Activated naive CD4-positive, alpha-beta T cell treated with anti-CD3 and anti-CD28 coated beads, Interleukin-2, amount 50 U/mL, for 72 hours (primary cell): ENCODE measurements around the gene NOD1. TPM values are rescaled to one million over a fixed set of nuclear protein-coding genes. Genes with fewer than 3 reads are reported as not detected.
A peak's percentile ranks its signal among the peaks of the same experiment; 100 is the strongest.
"Not testable (repeated sequence)": the region's sequence is repeated elsewhere in the genome, so short reads cannot be mapped to it uniquely, and the experiment has no call there.

ENCODE experiments used
- ATAC-seq, 2 donors: fragments of 150-1000 bp; cut with Tn5 transposase; 2 replicates each; pipeline ENCODE4 v1.10.0; 2021; ENCODE audit warnings: mild to moderate bottlenecking in 2 of 2, moderate library complexity in 2 of 2
- DNase-seq, 2 donors: peaks; one replicate each; pipeline ENCODE4 v3.0.0; 2021 to 2022; ENCODE audit warnings: low spot score in 2 of 2
- H3K27ac Mint-ChIP-seq, 2 donors: one replicate each; pipeline ENCODE4 v1.8.0; 2022; ENCODE audit warnings: mild to moderate bottlenecking in 2 of 2, mixed read lengths in 2 of 2
- H3K36me3 Mint-ChIP-seq, 2 donors: one replicate each; pipeline ENCODE4 v1.8.0; 2022; ENCODE audit warnings: mixed read lengths in 2 of 2
- H3K9me3 Mint-ChIP-seq, 2 donors: one replicate each; pipeline ENCODE4 v1.8.0; 2022; ENCODE audit warnings: mixed read lengths in 2 of 2
- total RNA-seq, 2 donors: library from RNA; stranded (reverse); gene quantifications; one replicate each; pipeline ENCODE4 v1.2.3, GENCODE V29; 2022

Gene NOD1
- total RNA-seq, 2 donors from 2014 or later: 8.2 to 17.2 TPM

DNA sequence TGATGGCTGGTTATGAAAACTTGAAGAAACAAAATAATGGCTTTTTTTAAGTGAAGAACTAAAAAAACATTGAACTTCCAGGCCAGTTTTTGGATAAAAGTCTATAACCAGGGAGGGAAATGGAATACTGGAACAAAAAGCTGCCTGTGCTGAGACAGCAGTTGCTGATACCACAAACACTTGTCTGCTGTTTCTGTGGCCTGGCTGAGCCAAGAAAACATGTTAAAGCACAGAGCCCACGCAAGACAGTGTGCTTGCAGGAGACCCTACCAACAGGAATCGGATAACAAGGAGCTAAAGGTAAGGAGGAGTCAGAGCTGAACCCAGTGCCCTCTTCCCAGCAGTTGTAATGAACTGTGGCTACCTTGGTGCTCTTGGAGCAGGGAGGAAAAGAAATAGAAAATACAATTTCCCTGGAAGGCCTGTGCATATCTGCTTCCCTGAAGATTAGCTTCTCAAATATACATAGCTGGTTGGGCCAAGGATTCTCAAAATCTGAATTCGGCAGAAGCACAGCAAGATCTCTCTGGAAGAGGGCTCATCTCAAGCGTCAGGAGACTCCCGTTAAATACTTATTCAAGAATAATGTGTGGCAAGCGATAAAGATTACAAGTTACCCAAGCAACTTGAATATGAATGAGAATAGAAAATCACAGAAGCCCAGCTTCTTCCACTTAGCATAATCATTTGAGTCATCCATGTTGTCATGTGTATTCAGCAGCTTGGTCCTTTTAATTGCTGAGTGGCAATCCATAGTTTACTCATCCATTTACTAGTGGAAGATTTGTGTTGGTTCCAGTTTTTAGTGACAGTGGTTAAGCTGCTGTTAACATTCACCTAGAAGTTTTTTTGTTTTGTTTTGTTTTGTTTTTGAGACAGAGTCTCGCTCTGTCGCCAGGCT is 87.6 kb downstream of the NOD1 start:
- ATAC-seq: peak in 1 of 2 donors; percentile 80
- Mint-ChIP-seq H3K36me3 (no peaks in the 10 kb centered on the region), H3K9me3 (no peaks in the 10 kb centered on the region), H3K27ac (peak overlapping the region in 1 of 2 donors; percentile 15)
- no peak for DNase-seq

DNA sequence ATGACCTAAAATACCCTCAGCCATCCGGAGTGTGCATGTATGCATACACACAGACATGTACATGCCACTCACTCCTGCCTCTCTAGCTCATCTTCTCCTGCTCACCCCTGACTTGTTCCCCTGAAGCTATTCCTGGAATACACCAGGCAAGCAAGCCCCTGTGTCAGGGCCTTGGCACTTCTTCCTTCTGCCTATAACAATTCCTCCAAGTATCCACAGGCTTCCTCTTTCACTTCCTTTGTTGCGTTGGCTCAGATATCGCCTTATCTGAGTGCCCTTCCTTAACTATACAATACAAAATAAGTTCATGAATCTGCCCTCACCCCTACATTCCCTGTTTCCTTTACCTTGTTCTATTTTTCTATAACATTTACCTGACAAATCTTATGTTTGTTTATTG is 88.8 kb downstream of the NOD1 start:
- Mint-ChIP-seq H3K27ac (no peak overlapping the region), H3K36me3 (no peaks in the 10 kb centered on the region), H3K9me3 (no peaks in the 10 kb centered on the region)
- ATAC-seq (no peak), DNase-seq (no peak)

DNA sequence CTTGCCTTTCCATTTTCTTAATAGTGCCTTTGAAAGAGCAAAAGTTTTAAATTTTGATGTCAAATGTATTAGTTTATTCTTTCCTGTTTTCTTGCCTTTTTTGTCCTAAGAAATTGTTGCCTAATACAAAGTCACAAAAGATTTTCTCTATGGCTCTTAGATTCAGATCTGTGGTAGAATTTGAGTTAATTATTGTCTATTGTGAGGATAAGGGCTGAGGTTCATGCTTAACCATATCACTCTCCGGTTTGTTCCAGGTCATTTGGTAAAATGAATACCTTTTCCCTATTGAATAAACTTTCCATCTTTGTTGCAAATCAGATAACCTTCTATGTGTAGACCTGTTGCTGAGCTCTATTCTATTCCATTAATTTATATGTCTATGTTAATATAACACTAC is 96.0 kb downstream of the NOD1 start:
- DNase-seq: no peak
- no peak for ATAC-seq
- peaks cover 6 to 8% of the 10 kb centered on the region in 2 donors for H3K36me3 Mint-ChIP-seq
- H3K9me3 Mint-ChIP-seq: peaks cover 0 to 4% of the 10 kb centered on the region in 2 donors
- H3K27ac Mint-ChIP-seq: no peak overlapping the region

DNA sequence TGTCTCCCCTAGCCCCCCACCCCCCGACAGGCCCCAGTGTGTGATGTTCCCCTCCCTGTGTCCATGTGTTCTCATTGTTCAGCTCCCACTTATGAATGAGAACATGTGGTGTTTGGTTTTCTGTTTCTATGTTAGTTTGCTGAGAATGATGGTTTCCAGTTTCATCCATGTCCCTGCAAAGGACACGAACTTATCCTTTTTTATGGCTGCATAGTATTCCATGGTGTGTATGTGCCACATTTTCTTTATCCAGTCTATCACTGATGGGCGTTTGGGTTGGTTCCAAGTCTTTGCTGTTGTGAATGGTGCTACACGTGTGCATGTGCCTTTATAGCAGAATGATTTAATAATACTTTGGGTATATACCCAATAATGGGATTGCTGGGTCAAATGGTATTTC is 97.8 kb downstream of the NOD1 start:
- not testable (repeated sequence) for H3K27ac Mint-ChIP-seq, H3K9me3 Mint-ChIP-seq, ATAC-seq, DNase-seq, H3K36me3 Mint-ChIP-seq

DNA sequence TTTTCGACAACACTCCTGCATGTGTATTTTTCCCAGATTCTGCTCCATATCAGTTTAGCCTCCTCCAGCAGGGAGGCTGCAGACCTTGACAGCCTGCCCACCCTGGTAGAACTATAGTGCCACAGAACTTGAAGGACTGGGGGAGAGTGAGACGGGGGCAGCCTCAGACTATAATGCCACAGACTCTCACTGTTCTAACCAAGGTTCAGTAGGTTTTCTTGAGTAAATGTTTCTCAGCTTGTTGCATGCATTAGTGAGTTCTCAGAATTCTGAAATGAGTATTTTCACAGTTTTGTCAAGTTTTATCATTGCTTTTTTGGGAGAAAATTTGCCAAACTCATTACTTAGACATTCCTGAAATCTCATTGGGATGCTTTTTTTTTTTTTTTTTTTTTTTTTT is 98.3 kb downstream of the NOD1 start:
- Mint-ChIP-seq H3K36me3 (peaks cover 6 to 8% of the 10 kb centered on the region in 2 donors), H3K9me3 (peaks cover 0 to 4% of the 10 kb centered on the region in 2 donors), H3K27ac (no peak overlapping the region)
- no peak for ATAC-seq
- no peak for DNase-seq

DNA sequence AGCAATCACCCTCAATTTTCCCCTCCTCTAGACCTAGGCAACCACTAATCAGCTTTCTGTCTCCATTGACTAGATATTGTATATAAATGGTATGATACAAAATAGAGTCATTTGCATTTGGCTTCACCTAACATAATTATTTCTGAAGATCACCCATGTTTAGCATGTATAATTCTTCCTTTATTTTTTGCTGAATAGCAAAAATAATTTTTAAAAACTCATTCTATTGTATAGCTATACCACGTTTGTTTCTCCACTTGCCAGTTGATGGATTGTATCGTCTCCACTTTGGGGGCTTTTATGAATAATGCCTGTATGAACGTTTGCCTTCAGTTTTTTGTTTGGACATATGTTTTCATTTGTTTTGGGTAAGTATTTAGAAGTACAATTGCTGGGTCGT is 98.8 kb downstream of the NOD1 start:
- DNase-seq (no peak), ATAC-seq (no peak)
- Mint-ChIP-seq H3K27ac (no peak overlapping the region), H3K36me3 (peaks cover 6 to 8% of the 10 kb centered on the region in 2 donors), H3K9me3 (peaks cover 0 to 4% of the 10 kb centered on the region in 2 donors)

DNA sequence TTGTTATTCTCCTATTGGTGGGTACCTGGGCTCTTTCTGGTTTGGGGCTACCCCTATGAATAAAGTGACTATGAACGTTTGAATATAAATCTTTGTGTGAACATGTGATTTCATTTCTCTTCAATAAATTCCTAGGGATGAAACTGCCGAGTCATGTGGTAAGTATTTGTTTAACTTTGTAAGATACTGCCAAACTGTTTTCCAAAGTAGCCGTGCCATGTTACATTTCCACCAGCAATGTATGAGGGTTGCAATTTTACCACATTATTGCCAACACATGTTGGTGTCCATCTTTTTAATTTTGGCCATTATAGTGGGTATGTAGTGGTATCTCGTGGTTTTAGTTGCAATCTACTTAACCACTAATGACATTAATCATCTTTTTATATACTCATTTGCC is 99.5 kb downstream of the NOD1 start:
- H3K9me3 Mint-ChIP-seq: peaks cover 0 to 4% of the 10 kb centered on the region in 2 donors
- no peak overlapping the region for H3K27ac Mint-ChIP-seq
- DNase-seq: no peak
- H3K36me3 Mint-ChIP-seq: peaks cover 6 to 8% of the 10 kb centered on the region in 2 donors
- no peak for ATAC-seq

DNA sequence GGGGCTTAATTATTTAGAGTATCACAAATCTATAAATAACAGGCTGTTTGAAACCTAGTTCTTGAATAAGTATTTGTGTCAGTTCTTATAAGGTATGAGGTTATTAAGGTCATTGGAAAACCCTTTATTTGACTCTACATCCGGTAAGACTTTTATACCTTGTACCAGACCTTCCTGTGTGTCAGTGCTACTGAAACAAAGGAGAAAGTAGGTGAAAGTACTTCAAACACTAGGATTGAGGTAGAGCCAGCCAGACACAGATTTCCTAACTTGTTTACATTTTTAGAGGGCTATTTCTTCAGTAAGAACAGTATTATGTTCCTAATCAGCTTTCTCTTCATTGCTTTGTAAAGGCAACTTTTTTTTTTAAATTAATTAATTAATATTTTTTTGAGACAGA is 100.3 kb downstream of the NOD1 start:
- Mint-ChIP-seq H3K27ac (no peak overlapping the region), H3K36me3 (peaks cover 1 to 6% of the 10 kb centered on the region in 2 donors)

More for the DNA sequence above, 100.3 kb downstream of the NOD1 start:
- peaks cover 0 to 2% of the 10 kb centered on the region in 2 donors for H3K9me3 Mint-ChIP-seq
- no peak for ATAC-seq
- no peak for DNase-seq

Other genes with a start within 250 kb of the NOD1 start
- 10 to 100 TPM in 1 of 2 donors, 1 to 10 TPM in 1; 8.4 to 12.6 TPM for gene ZNRF2, start 194.2 kb downstream of the NOD1 start, total RNA-seq
- 10 to 100 TPM; 69.3 to 72.9 TPM for gene GGCT, start 26.0 kb upstream of the NOD1 start, total RNA-seq
- gene GARS1, start 116.1 kb upstream of the NOD1 start, total RNA-seq: 100 to 1,000 TPM; 167 to 263 TPM
- gene CRHR2, start 203.7 kb upstream of the NOD1 start, total RNA-seq: not detected